Skeletal muscle satellite cell (primary cell): ENCODE data around the gene SETD6.

Experiments
- H3K27me3 ChIP-seq: 2 replicates; pipeline ENCODE4 v1.7.0; 2013; ENCODE audit warnings: low read length; ENCODE audit not compliant: control insufficient read depth, insufficient read depth
- H3K36me3 ChIP-seq: 2 replicates; pipeline ENCODE4 v1.7.0; 2013; ENCODE audit warnings: mild to moderate bottlenecking, control low read depth, low read length; ENCODE audit not compliant: insufficient read depth
- H3K4me1 ChIP-seq: 2 replicates; pipeline ENCODE4 v1.7.0; 2013; ENCODE audit warnings: low read length; ENCODE audit not compliant: control insufficient read depth, insufficient read depth
- H3K4me2 ChIP-seq: 2 replicates; pipeline ENCODE4 v1.7.0; 2013; ENCODE audit warnings: mild to moderate bottlenecking, low read length
- H3K4me3 ChIP-seq: 2 replicates; pipeline ENCODE4 v1.7.0; 2013; ENCODE audit warnings: low read length
- H3K9ac ChIP-seq: 2 replicates; pipeline ENCODE4 v1.7.0; 2013; ENCODE audit warnings: mild to moderate bottlenecking, low read depth, low read length, moderate library complexity
- H3K9me3 ChIP-seq: replicated peaks from 2 replicates; pipeline ENCODE4 v1.7.0; 2013; ENCODE audit warnings: mild to moderate bottlenecking, control low read depth, low read length

SETD6 gene

GRCh38 chr16:58495521-58496331 is 19.6 kb upstream of the SETD6 start:
- Histone ChIP-seq H3K4me1 (peaks cover 13% of the 10 kb centered on the region), H3K9ac (peak overlapping the region; percentile 56), H3K9me3 (no peaks in the 10 kb centered on the region), H3K4me3 (peak overlapping the region; percentile 47), H3K4me2 (peak overlapping the region; percentile 65), H3K36me3 (no peaks in the 10 kb centered on the region), H3K27me3 (peaks cover 15% of the 10 kb centered on the region)

- H3K9me3 ChIP-seq: no peaks in the 10 kb centered on the region
- no peak overlapping the region for H3K4me2 ChIP-seq
- no peaks in the 10 kb centered on the region for H3K36me3 ChIP-seq
- H3K27me3 ChIP-seq: peaks cover 28% of the 10 kb centered on the region
- no peak overlapping the region for H3K9ac ChIP-seq
- H3K4me1 ChIP-seq: peaks cover 22% of the 10 kb centered on the region
- H3K4me3 ChIP-seq: no peak overlapping the region
These were observed 17.8 kb upstream of the SETD6 start for GRCh38 chr16:58497468-58497867.

- peaks cover 22% of the 10 kb centered on the region for H3K4me1 ChIP-seq
- peaks cover 26% of the 10 kb centered on the region for H3K27me3 ChIP-seq
- H3K9ac ChIP-seq: no peak overlapping the region
- H3K4me3 ChIP-seq: no peak overlapping the region
- H3K36me3 ChIP-seq: no peaks in the 10 kb centered on the region
- H3K4me2 ChIP-seq: no peak overlapping the region
- H3K9me3 ChIP-seq: no peaks in the 10 kb centered on the region
These were observed 17.4 kb upstream of the SETD6 start for GRCh38 chr16:58497935-58498334.

- H3K9ac ChIP-seq: no peak overlapping the region
- no peak overlapping the region for H3K4me2 ChIP-seq
- no peaks in the 10 kb centered on the region for H3K36me3 ChIP-seq
- H3K4me3 ChIP-seq: no peak overlapping the region
- no peaks in the 10 kb centered on the region for H3K9me3 ChIP-seq
- peaks cover 22% of the 10 kb centered on the region for H3K4me1 ChIP-seq
- peaks cover 26% of the 10 kb centered on the region for H3K27me3 ChIP-seq
These were observed 16.8 kb upstream of the SETD6 start for GRCh38 chr16:58498341-58499091.

GRCh38 chr16:58499092-58499511 is 16.2 kb upstream of the SETD6 start:
- no peak overlapping the region for H3K4me3 ChIP-seq
- H3K9ac ChIP-seq: no peak overlapping the region
- H3K9me3 ChIP-seq: no peaks in the 10 kb centered on the region
- H3K27me3 ChIP-seq: peaks cover 22% of the 10 kb centered on the region
- H3K4me2 ChIP-seq: no peak overlapping the region
- H3K4me1 ChIP-seq: peaks cover 22% of the 10 kb centered on the region
- H3K36me3 ChIP-seq: no peaks in the 10 kb centered on the region

- Histone ChIP-seq H3K9ac (peak within 1 kb of the TSS; percentile 44), H3K27me3 (peaks cover 19% of the 10 kb centered on the region), H3K4me2 (peak within 1 kb of the TSS; percentile 76), H3K9me3 (no peaks in the 10 kb centered on the region), H3K36me3 (no peaks in the 10 kb centered on the region), H3K4me3 (peak within 1 kb of the TSS; percentile 59), H3K4me1 (peaks cover 22% of the 10 kb centered on the region)
These were observed 15.5 kb upstream of the SETD6 start, which contains the start of gene NDRG4 for GRCh38 chr16:58499615-58500351. TSS of gene NDRG4 (plus strand) at chr16:58500143. CDS start at chr16:58500249, 106 bp downstream.

- H3K4me3 ChIP-seq: peak overlapping the region; percentile 59
- no peaks in the 10 kb centered on the region for H3K36me3 ChIP-seq
- H3K4me2 ChIP-seq: peak overlapping the region; percentile 76
- H3K4me1 ChIP-seq: peaks cover 18% of the 10 kb centered on the region
- H3K9me3 ChIP-seq: no peaks in the 10 kb centered on the region
- peaks cover 19% of the 10 kb centered on the region for H3K27me3 ChIP-seq
- H3K9ac ChIP-seq: peak overlapping the region; percentile 44
These were observed 14.7 kb upstream of the SETD6 start for GRCh38 chr16:58500430-58501241.

- H3K4me3 ChIP-seq: peak overlapping the region; percentile 49
These were observed 13.8 kb upstream of the SETD6 start for GRCh38 chr16:58501242-58502131.

GRCh38 chr16:58502217-58502921 is 12.9 kb upstream of the SETD6 start:
- H3K27me3 ChIP-seq: peaks cover 19% of the 10 kb centered on the region

More at GRCh38 chr16:58501242-58502131, 13.8 kb upstream of the SETD6 start:
- H3K9ac ChIP-seq: no peak overlapping the region
- H3K36me3 ChIP-seq: no peaks in the 10 kb centered on the region
- H3K4me1 ChIP-seq: peaks cover 17% of the 10 kb centered on the region
- H3K9me3 ChIP-seq: no peaks in the 10 kb centered on the region
- H3K4me2 ChIP-seq: peak overlapping the region; percentile 76
- H3K27me3 ChIP-seq: peaks cover 19% of the 10 kb centered on the region

More at GRCh38 chr16:58502217-58502921, 12.9 kb upstream of the SETD6 start:
- no peak overlapping the region for H3K9ac ChIP-seq
- H3K4me2 ChIP-seq: no peak overlapping the region
- no peaks in the 10 kb centered on the region for H3K9me3 ChIP-seq
- no peaks in the 10 kb centered on the region for H3K36me3 ChIP-seq
- peaks cover 17% of the 10 kb centered on the region for H3K4me1 ChIP-seq
- no peak overlapping the region for H3K4me3 ChIP-seq
